B cell (primary cell): ENCODE data around the gene SLC7A6OS. TPM values are rescaled to one million over a fixed set of nuclear protein-coding genes. Genes with fewer than 3 reads are reported as not detected.
A peak's percentile ranks its signal among the peaks of the same experiment; 100 is the strongest.

Experiments used
- ATAC-seq: fragments of 200-7000 bp; cut with Tn5 transposase; one replicate; pipeline ENCODE4 v1.10.0; 2021; ENCODE audit warnings: low read depth, mild to moderate bottlenecking, moderate number of reproducible peaks, moderate library complexity
- CTCF ChIA-PET: fragments of 350-600 bp; sonication (Branson Sonifier 250); formaldehyde crosslinking; loops from one replicate; lab custom pipeline; 2021; ENCODE audit warnings: antibody characterized with exemption, inconsistent platforms; lab: Charles Lee
- POLR2A ChIA-PET: fragments of 350-600 bp; sonication (Branson Sonifier 250); formaldehyde crosslinking; loops from one replicate; lab custom pipeline; 2021; ENCODE audit warnings: antibody characterized with exemption; lab: Charles Lee
- DNase-seq: peaks from one replicate; pipeline ENCODE4 v3.0.0; 2013
- H2AFZ ChIP-seq: 2 replicates; pipeline ENCODE4 v1.6.1; 2012; ENCODE audit warnings: mild to moderate bottlenecking, low read depth, low read length; ENCODE audit not compliant: insufficient read depth, poor library complexity, severe bottlenecking
- H3K27ac ChIP-seq, 2 donors: 1 replicate in 1 of 2; 2 replicates in 1 of 2; pipeline ENCODE4 v1.5.1; 2012 to 2013; ENCODE audit warnings: low read length in 2 of 2, mild to moderate bottlenecking in 2 of 2, moderate library complexity in 1 of 2
- H3K27me3 ChIP-seq, 4 experiments: fragments of 200-600 bp in 1 of 4; sonication (generic) in 1 of 4; replicated peaks in 1 of 4; 1 replicate in 2 of 4; 2 replicates in 2 of 4; pipeline versions ENCODE4 v1.6.1 to v1.7.0; 2013 to 2016; ENCODE audit warnings: low read length in 3 of 4, mild to moderate bottlenecking in 2 of 4, mixed read lengths in 1 of 4, moderate library complexity in 1 of 4; ENCODE audit not compliant: insufficient read depth in 4 of 4, control insufficient read depth in 3 of 4; ENCODE audit errors: control extremely low read depth in 1 of 4
- H3K36me3 ChIP-seq, 2 experiments: replicated peaks in 1 of 2; 1 replicate in 1 of 2; 2 replicates in 1 of 2; pipeline versions ENCODE4 v1.6.1 to v1.7.1; 2013; ENCODE audit warnings: low read length in 1 of 2; ENCODE audit not compliant: insufficient read depth in 2 of 2, control insufficient read depth in 1 of 2; ENCODE audit errors: control extremely low read depth in 1 of 2, extremely low read depth in 1 of 2
- H3K4me1 ChIP-seq, 2 donors: fragments of 200-600 bp in 1 of 2; sonication (generic) in 1 of 2; 1 replicate in 1 of 2; 2 replicates in 1 of 2; pipeline versions ENCODE4 v1.5.1 to v1.6.1; 2013 to 2017; ENCODE audit warnings: low read length in 2 of 2; ENCODE audit not compliant: control insufficient read depth in 2 of 2, insufficient read depth in 2 of 2
- H3K4me2 ChIP-seq: replicated peaks from 2 replicates; pipeline ENCODE3; 2012; ENCODE audit warnings: mild to moderate bottlenecking, low read depth, low read length; ENCODE audit not compliant: poor library complexity, severe bottlenecking
- H3K4me3 ChIP-seq, 5 experiments: fragments of 200-600 bp in 1 of 5; sonication (generic) in 1 of 5; 1 replicate in 3 of 5; 2 replicates in 2 of 5; pipeline versions ENCODE4 v1.5.1 to v1.7.0; 2011 to 2016; ENCODE audit warnings: low read length in 4 of 5, mild to moderate bottlenecking in 4 of 5, low read depth in 2 of 5, control low read depth in 1 of 5, moderate library complexity in 1 of 5; ENCODE audit not compliant: insufficient read depth in 1 of 5; ENCODE audit errors: control extremely low read depth in 1 of 5, extremely low read depth in 1 of 5
- H3K79me2 ChIP-seq: fragments of 200-600 bp; sonication (generic); one replicate; pipeline ENCODE4 v1.6.0; 2016; ENCODE audit warnings: low read length; ENCODE audit not compliant: control insufficient read depth, insufficient read depth
- H3K9ac ChIP-seq: fragments of 200-600 bp; sonication (generic); 2 replicates; pipeline ENCODE4 v1.6.1; 2017; ENCODE audit warnings: mild to moderate bottlenecking, low read length, moderate library complexity
- H3K9me3 ChIP-seq, 3 donors: one replicate each; pipeline versions ENCODE4 v1.6.1 to v1.7.1; 2013; ENCODE audit warnings: low read length in 2 of 3; ENCODE audit not compliant: control insufficient read depth in 2 of 3, insufficient read depth in 1 of 3; ENCODE audit errors: control extremely low read depth in 1 of 3
- H4K20me1 ChIP-seq: 2 replicates; pipeline ENCODE4 v1.6.0; 2012; ENCODE audit warnings: mild to moderate bottlenecking, low read length; ENCODE audit not compliant: insufficient read depth, control insufficient read depth, poor library complexity, severe bottlenecking
- H3K27ac Mint-ChIP-seq: one replicate; pipeline ENCODE4 v1.8.0; 2021; ENCODE audit warnings: mixed read lengths
- H3K27me3 Mint-ChIP-seq: one replicate; pipeline ENCODE4 v1.8.0; 2021; ENCODE audit warnings: mixed read lengths
- H3K4me1 Mint-ChIP-seq: one replicate; pipeline ENCODE4 v1.8.0; 2021; ENCODE audit warnings: mixed read lengths
- H3K4me3 Mint-ChIP-seq: one replicate; pipeline ENCODE4 v1.8.0; 2021; ENCODE audit warnings: mixed read lengths
- H3K9me3 Mint-ChIP-seq: one replicate; pipeline ENCODE4 v1.8.0; 2022; ENCODE audit warnings: mixed read lengths; ENCODE audit not compliant: insufficient read depth
- CTCF ChIP-seq: fragments of 200-600 bp; IDR thresholded peaks from one replicate; pipeline ENCODE4 v1.8.0; 2022; ENCODE audit warnings: antibody characterized with exemption, mild to moderate bottlenecking
- EZH2 ChIP-seq: IDR thresholded peaks from 2 replicates; pipeline ENCODE4 v1.6.1; 2012; ENCODE audit warnings: borderline replicate concordance, low read depth, mild to moderate bottlenecking, moderate library complexity, low read length; ENCODE audit not compliant: insufficient read depth, poor library complexity, severe bottlenecking
- WGBS: methylation state at CpG from one replicate; pipeline ENCODE4 v1.1.5; 2013; ENCODE audit warnings: missing lambda C conversion rate; ENCODE audit not compliant: insufficient coverage; 5-methylcytosine and 5-hydroxymethylcytosine counted together
- intact Hi-C: fragments of 100-400 bp; cut with micrococcal nuclease; formaldehyde crosslinking; loops from one replicate; pipeline ENCODE4 v1.10.0; 2022
- polyA plus RNA-seq: library from polyadenylated mRNA; depleted of rRNA; stranded (reverse); fragments of >200 nt; gene quantifications from 2 replicates; pipeline ENCODE4 v1.2.3, GENCODE V29; 2012
- total RNA-seq, 2 donors: library from RNA; stranded (reverse); fragments of 120-200 nt in 1 of 2; gene quantifications; 1 replicate in 1 of 2; 2 replicates in 1 of 2; pipeline versions ENCODE4 v1.2.3 to v1.2.4, GENCODE V29; 2013 to 2022

The SLC7A6OS gene
- total and polyA plus RNA-seq, 2 donors (not counting 1 experiment from before 2014, with no cell fraction given): 9.9 to 54.1 TPM

- intact Hi-C loops: no loop called here
These were observed 44.9 kb upstream of the SLC7A6OS start for GRCh38 chr16:68355447-68356248.

More at GRCh38 chr16:68355447-68356248, 44.9 kb upstream of the SLC7A6OS start:
- H4K20me1 ChIP-seq: peaks cover 8% of the 10 kb centered on the region
- WGBS: 78% methylated on average over 24 of the region's 28 CpGs
- no peaks in the 10 kb centered on the region for H3K79me2 ChIP-seq
- Mint-ChIP-seq H3K4me3 (no peak overlapping the region), H3K27me3 (no peaks in the 10 kb centered on the region), H3K4me1 (peaks cover 18% of the 10 kb centered on the region), H3K9me3 (no peaks in the 10 kb centered on the region), H3K27ac (no peak overlapping the region)
- no peak for ATAC-seq
- DNase-seq: no peak
- peaks cover 0 to 66% of the 10 kb centered on the region in 2 experiments for H3K36me3 ChIP-seq
- peaks cover 0 to 3% (median 0%) of the 10 kb centered on the region in 3 donors for H3K9me3 ChIP-seq
- peaks cover 15 to 18% of the 10 kb centered on the region in 2 donors for H3K4me1 ChIP-seq
- no peak overlapping the region for H3K4me3 ChIP-seq
- H3K27ac ChIP-seq: no peak overlapping the region
- peak overlapping the region; percentile 62 for H3K4me2 ChIP-seq
- no peak overlapping the region for H3K9ac ChIP-seq
- CTCF ChIA-PET: interaction anchor here (0.6 to 1.3 kb wide), 3 partner anchors 13 to 165 kb away, joined by 3 to 5 read pairs (median 3); no protein-coding TSS in a partner anchor
- POLR2A ChIA-PET: interaction anchor here (0.7 kb wide), 1 partner anchor 908 kb away, joined by 3 read pairs; no protein-coding TSS in a partner anchor
- no peak for TF ChIP-seq EZH2
- TF ChIP-seq CTCF: no peak
- no peaks in the 10 kb centered on the region for H3K27me3 ChIP-seq
- no peak overlapping the region for H2AFZ ChIP-seq
